ENCODE data around the gene ULK2.
"Not testable (repeated sequence)": the region's sequence is repeated elsewhere in the genome, so short reads cannot be mapped to it uniquely, and the experiment has no call there.

The ULK2 gene

DNA sequence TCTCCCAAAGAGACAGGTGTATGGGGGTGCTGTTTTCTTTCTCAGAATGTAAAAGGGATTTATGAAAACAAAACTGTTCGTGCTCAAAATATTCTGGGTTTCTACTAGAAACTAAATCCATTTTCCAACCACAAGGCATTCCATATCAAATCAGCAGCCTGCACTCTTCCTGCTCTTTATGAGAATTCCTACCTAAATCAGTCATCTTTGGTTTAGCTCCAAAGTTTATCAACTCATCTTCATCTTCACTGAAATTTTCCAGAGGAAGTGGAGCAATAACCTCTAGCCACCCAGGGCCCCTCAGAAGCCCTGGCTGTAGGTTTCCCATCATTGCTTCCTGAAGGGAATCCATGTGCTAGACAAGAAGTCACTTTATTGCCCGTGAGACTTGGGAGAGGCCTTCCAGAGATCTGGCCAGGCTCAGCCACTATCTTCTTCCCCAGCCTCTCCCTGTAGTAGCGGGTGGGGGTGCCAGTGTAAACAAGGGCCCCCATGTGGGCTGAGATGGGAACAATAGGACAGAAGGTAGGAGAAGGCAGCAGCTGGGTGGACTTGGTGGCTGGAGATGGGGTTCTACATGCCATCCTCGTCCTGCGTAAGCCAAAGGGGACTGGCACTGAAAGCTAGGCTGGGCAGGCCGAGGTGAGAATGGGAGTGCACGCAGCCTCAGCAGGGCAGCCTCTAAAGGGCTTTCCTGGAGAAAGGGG lies 97.6 kb downstream of the ULK2 start:
- DNase-seq (ENCODE audit: insufficient read length, low spot score), result peak; percentile 80
- peak; percentile 57 for FAIRE-seq

DNA sequence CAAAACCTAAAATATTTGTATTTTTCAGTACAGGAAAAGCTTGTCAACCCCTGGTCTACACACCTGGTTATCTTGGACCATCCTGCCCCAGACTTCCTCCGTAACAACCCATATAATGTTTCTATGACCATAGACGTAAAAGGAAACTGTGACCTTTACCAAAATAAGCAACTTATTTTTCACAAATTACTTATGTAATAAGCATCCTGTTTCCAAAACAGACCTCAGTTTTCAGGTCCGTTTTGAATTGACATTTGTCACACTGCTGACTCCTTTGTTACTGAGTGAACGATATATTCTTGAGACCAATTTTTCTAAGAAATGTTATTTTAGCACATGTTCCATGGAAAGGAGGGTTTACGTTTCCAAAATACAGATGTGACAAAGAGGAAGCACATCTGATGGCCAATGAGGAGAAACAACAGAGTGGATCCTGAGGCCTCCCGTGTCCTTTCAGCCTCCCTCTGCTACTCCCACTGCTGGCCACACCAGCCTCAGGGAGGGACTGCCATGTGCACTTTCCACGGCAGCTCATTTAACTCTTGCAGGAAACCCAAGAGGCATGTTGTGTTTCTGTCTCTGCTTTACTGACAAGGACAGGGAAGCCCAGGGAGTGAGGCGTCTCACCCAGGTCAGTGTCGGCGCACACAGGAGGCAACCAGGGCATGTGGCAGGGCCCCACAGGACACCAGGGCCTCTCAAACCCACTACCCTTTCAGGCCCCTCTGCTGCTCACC lies 99.5 kb downstream of the ULK2 start:
- DNase-seq (ENCODE audit: insufficient read length, low spot score) (no peak), FAIRE-seq (no peak)

GRCh38 chr17:19766421-19767270 lies 101.1 kb downstream of the ULK2 start:
- FAIRE-seq, result peak; percentile 94
- peak; percentile 93 for DNase-seq (ENCODE audit: insufficient read length, low spot score)

DNA sequence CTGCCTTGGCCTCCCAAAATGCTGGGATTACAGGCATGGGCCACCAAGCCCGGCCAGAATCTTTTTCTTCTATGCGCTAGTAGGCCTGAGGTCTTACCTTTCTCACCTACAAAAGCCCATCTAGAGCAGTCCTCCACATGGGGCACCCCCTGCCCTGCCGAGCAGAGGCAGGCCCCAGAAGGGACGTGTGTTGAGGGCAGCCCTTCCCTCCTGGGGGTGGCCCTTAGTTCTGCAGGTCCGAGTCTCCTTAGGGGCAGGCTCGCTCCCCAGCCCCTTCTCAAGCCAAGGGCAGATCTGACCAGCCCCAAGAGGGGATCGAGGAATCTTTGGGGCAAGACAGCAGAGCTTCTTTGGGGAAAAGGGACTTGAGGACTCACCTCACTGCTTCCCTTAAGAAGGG lies 101.7 kb downstream of the ULK2 start:
- DNase-seq (ENCODE audit: insufficient read length, low spot score) (no peak), FAIRE-seq (no peak)

DNA sequence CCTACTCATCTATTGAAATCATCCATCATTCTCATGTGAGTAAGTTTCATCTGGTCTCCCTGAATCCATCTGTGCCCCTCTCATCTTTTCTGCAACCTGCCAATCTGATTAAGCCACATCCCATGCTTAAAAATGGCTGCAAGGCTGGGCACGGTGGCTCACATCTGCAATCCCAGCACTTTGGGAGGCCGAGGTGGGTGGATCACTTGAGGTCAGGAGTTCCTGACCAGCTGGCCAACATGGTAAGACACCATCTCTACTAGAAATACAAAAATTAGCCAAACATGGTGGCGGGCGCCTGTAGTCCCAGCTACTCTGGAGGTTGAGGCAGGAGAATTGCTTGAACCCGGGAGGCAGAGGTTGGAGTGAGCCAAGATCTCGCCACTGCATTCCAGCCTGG lies 103.7 kb downstream of the ULK2 start:
- not testable (repeated sequence) for FAIRE-seq; DNase-seq (ENCODE audit: insufficient read length, low spot score)

- DNase-seq (ENCODE audit: insufficient read length, low spot score) (no peak), FAIRE-seq (no peak)
Observed at GRCh38 chr17:19763416-19763815, 104.3 kb downstream of the ULK2 start.

DNA sequence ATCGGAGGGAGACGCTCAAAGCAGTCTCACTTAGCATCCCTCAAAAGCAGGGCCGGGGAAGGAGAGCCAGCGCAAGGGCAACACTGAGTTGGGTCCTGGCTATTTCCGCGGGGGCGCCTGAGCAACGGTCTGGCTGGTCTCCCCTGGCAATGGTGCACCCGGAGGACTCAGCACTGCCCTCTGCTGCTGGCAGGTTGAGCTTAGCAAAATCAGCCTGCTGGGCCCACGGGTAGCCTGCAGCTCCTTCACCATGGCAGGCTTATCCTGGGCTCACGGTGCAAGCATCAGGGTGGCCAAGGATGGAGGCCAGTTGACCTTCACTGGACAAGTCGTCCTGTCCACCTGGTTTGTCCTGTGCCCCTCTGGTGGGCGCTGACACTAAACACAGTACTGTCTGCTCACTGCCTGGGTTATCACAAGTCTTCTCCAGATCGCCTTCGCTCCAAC lies 105.2 kb downstream of the ULK2 start:
- peak; percentile 96 for FAIRE-seq
- peak; percentile 97 for DNase-seq (ENCODE audit: insufficient read length, low spot score)

DNA sequence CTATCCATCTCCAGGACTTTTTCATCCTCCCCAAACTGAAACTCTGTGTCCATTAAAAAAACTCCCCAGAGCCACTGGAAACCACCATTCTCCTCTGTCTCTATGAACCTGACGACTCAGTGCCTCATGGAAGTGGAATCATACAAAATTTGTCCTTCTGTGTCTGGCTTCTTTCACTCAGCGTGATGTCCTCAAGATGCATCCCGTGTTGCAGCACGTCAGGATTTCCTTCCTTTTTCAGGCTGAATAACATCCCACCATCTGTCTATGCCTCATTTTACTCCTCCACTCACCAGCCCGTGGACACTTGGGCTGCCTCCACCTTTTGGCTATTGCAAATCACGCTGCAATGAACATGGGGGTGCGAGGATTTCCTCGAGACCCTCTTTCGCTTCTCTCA lies 107.0 kb downstream of the ULK2 start:
- FAIRE-seq, result no peak
- no peak for DNase-seq (ENCODE audit: insufficient read length, low spot score)

GRCh38 chr17:19759568-19760549 lies 107.9 kb downstream of the ULK2 start:
- no peak for DNase-seq (ENCODE audit: insufficient read length, low spot score)

DNA sequence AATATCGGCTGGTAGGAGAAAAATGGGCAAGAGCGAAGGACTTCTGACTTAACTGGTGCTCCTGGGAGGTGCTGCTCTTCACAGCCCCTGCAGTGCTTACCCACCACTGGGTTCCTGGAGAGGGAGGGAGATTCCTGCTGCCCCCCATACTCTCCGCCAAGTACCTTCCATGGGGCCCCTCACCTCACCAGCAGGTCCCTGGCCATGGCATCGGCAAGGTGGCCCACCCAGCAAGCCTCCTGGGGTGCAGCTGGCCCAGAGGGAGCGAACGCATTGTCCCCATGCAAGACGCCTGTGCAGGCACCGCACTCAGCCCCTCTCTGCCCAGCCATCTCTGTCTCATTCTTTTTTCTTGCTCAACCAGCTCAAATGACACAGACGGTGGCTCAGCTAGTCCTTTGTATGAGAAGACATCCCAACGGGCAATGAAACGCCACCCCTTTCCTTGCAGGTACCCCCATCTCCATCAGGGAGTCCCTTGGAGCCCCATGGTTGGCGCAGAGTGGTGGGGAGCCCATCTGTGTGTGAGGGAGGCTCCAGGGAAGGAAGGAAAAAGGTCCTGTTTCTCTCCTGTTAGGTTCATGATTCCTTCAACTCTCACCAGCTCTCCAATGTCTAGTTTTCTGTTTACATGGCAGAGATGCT lies 110.1 kb downstream of the ULK2 start:
- FAIRE-seq, result no peak
- DNase-seq (ENCODE audit: insufficient read length, low spot score), result no peak

More at GRCh38 chr17:19759568-19760549, 107.9 kb downstream of the ULK2 start:
- FAIRE-seq, result peak; percentile 77

GRCh38 chr17:19756546-19756945 lies 111.2 kb downstream of the ULK2 start:
- DNase-seq (ENCODE audit: insufficient read length, low spot score) (no peak), FAIRE-seq (no peak)

GRCh38 chr17:19755821-19756510 lies 111.8 kb downstream of the ULK2 start:
- FAIRE-seq (peak; percentile 13), DNase-seq (ENCODE audit: insufficient read length, low spot score) (no peak)

- FAIRE-seq, result peak; percentile 71
- no peak for DNase-seq (ENCODE audit: insufficient read length, low spot score)
Observed at GRCh38 chr17:19755392-19755791, 112.3 kb downstream of the ULK2 start.

GRCh38 chr17:19753661-19754463 lies 113.9 kb downstream of the ULK2 start:
- DNase-seq (ENCODE audit: insufficient read length, low spot score) (no peak), FAIRE-seq (no peak)

- FAIRE-seq, result peak; percentile 99
- peak; percentile 98 for DNase-seq (ENCODE audit: insufficient read length, low spot score)
Observed at GRCh38 chr17:19753051-19753509, 114.7 kb downstream of the ULK2 start.

DNA sequence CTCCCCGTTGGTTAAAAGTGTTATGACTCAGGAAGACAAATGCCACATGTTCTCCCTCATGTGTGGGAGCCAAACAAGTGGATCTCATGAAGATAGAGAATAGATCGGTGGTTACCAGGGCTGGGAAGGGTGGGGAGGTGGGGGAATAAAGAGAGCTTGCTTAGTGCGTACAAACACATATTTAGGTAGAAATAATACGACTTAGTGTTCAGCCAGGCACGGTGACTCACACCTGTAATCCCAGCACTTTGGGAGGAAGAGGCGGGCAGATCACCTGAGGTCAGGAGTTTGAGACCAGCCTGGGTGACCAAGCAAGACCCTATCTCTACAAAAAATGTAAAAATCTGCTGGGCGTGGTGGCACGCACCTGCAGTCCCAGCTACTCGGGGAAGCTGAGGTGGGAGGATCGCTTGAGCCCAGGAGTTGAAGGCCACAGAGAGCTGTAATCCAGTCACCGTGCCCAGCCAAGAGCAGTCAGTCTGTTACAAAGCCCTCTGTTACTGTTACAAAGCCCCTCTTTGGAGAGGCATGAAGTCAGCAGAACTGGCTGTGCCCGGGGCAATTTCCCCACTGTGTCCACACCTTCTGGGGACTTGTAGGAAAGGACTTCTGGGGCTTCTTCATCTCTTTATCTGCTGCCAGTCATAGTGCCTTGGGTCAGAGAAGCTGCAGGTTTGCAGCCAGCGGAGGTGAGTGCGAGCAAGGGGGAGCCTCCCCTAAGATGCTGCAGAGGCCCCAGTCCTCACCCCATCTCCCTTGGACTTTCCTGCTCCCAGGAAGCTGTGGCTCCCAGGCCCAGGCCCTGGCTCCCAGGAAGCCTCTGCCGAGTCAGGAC lies 115.3 kb downstream of the ULK2 start:
- no peak for FAIRE-seq
- no peak for DNase-seq (ENCODE audit: insufficient read length, low spot score)

DNA sequence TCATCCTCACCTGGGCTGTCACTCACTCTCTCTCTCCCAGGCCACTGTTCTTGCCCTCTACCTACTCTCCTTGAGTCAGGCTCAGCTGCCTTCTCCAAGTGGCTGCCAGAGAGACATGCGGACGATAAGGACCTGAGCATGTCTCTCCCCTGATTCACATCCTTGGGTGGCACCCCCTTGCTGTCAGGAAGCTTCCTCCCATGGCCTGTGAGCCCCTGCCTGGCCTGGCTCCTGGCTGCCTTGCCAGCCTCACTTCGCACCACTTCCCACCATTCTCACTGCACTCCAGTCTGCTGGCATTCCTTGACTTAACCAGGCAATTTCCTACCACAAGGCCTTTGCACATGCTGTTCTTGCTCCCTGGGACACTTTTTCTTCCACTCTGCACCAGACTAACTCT lies 116.9 kb downstream of the ULK2 start:
- FAIRE-seq (peak; percentile 71), DNase-seq (ENCODE audit: insufficient read length, low spot score) (no peak)

Data from HTR-8/SVneo (cell line).